ENCODE data around the gene WWTR1.

The WWTR1 gene

GRCh38 chr3:149620291-149621020 lies 37.4 kb downstream of the WWTR1 start:
- DNase-seq: no peak

GRCh38 chr3:149619136-149619535 lies 38.7 kb downstream of the WWTR1 start:
- DNase-seq: no peak

- no peak for DNase-seq
Observed at GRCh38 chr3:149618151-149619123, 39.4 kb downstream of the WWTR1 start.

GRCh38 chr3:149615731-149616221 lies 42.0 kb downstream of the WWTR1 start:
- no peak for DNase-seq

- DNase-seq: peak in 2 of 3 donors; percentile 8 to 23
Observed at GRCh38 chr3:149613988-149614387, 43.8 kb downstream of the WWTR1 start.

- no peak for DNase-seq
Observed at GRCh38 chr3:149612456-149612855, 45.4 kb downstream of the WWTR1 start.

- DNase-seq: no peak
Observed at GRCh38 chr3:149611149-149611548, 46.7 kb downstream of the WWTR1 start.

- no peak for DNase-seq
Observed at GRCh38 chr3:149610351-149611105, 47.3 kb downstream of the WWTR1 start.

GRCh38 chr3:149609595-149609994 lies 48.2 kb downstream of the WWTR1 start:
- no peak for DNase-seq

- DNase-seq: no peak
Observed at GRCh38 chr3:149608987-149609386, 48.8 kb downstream of the WWTR1 start.

- no peak for DNase-seq
Observed at GRCh38 chr3:149605902-149606301, 51.9 kb downstream of the WWTR1 start.

- no peak for DNase-seq
Observed at GRCh38 chr3:149604125-149604875, 53.5 kb downstream of the WWTR1 start.

GRCh38 chr3:149603126-149604074 lies 54.4 kb downstream of the WWTR1 start:
- DNase-seq: no peak

GRCh38 chr3:149600634-149601033 lies 57.2 kb downstream of the WWTR1 start:
- no peak for DNase-seq

GRCh38 chr3:149599236-149599635 lies 58.6 kb downstream of the WWTR1 start:
- DNase-seq: no peak

GRCh38 chr3:149596134-149596770 lies 61.6 kb downstream of the WWTR1 start:
- no peak for DNase-seq

- DNase-seq: no peak
Observed at GRCh38 chr3:149593418-149594160, 64.2 kb downstream of the WWTR1 start.

GRCh38 chr3:149592758-149593240 lies 65.0 kb downstream of the WWTR1 start:
- no peak for DNase-seq

- DNase-seq: no peak
Observed at GRCh38 chr3:149590691-149591441, 67.0 kb downstream of the WWTR1 start.

All from suppressor macrophage treated with lipopolysaccharide for 1 hour (primary cell).